AG09309 (cell line): ENCODE measurements around the gene PLB1.

Experiments used
- DNase-seq: peaks from one replicate; pipeline ENCODE4 v3.0.0-alpha.2; 2010; ENCODE audit warnings: low read depth
- H3K4me3 ChIP-seq: 2 replicates; pipeline ENCODE4 v1.5.1; 2011; ENCODE audit warnings: mild to moderate bottlenecking, low read depth, low read length, moderate library complexity; ENCODE audit not compliant: control insufficient read depth
- TF ChIP-seq, protein P1 (sequence below): IDR thresholded peaks from 2 replicates; pipeline ENCODE4 v1.5.1; 2011; ENCODE audit warnings: mild to moderate bottlenecking, low read depth, low read length, inconsistent platforms; ENCODE audit not compliant: insufficient read depth, control insufficient read depth; ENCODE audit errors: missing control alignments

Gene PLB1

DNA sequence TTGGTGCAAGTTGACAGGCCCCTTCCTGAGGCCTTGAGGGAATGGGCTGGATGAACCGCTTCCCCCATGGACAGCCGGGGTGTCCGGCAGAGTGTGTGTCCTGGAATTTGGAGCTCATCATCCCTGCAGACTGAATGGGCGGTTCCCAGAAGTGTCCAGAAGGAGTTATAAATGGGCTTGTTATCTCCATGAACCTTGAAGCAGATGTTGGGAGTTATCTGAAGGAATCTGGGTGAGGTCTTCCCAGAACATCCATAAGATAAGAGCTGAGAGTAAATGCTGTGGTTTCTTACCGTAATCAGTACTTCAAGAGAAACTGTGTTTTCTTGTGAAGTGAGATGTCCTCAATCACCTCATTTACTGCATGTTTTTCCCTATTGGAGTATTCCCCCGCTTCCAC, 21.1 kb downstream of the PLB1 start:
- no peak overlapping the region for H3K4me3 ChIP-seq
- TF ChIP-seq, protein P1, sequence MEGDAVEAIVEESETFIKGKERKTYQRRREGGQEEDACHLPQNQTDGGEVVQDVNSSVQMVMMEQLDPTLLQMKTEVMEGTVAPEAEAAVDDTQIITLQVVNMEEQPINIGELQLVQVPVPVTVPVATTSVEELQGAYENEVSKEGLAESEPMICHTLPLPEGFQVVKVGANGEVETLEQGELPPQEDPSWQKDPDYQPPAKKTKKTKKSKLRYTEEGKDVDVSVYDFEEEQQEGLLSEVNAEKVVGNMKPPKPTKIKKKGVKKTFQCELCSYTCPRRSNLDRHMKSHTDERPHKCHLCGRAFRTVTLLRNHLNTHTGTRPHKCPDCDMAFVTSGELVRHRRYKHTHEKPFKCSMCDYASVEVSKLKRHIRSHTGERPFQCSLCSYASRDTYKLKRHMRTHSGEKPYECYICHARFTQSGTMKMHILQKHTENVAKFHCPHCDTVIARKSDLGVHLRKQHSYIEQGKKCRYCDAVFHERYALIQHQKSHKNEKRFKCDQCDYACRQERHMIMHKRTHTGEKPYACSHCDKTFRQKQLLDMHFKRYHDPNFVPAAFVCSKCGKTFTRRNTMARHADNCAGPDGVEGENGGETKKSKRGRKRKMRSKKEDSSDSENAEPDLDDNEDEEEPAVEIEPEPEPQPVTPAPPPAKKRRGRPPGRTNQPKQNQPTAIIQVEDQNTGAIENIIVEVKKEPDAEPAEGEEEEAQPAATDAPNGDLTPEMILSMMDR: no peak

DNA sequence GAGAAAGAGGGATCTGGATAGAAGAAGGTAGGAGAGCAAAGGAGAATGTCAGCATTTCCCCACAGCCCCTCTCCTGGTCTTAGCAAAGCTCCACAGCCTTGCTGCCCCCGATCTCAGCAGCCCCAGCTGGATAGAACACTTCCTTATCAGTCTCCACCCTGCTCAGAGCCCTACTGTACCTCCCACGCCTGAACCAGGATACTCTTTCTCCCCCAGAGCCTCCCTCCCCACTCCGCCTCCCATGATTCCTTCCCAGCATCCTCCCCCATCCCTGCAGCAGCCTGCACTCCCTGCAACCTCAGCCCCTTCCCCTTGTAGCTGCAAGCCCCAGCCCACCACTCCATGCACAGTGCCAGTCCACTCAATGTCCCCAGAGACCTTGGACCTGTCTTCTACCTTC, 25.8 kb downstream of the PLB1 start:
- no peak for DNase-seq
- TF ChIP-seq, protein P1: no peak
- no peak overlapping the region for H3K4me3 ChIP-seq

More for the DNA sequence above, 21.1 kb downstream of the PLB1 start:
- no peak for DNase-seq

DNA sequence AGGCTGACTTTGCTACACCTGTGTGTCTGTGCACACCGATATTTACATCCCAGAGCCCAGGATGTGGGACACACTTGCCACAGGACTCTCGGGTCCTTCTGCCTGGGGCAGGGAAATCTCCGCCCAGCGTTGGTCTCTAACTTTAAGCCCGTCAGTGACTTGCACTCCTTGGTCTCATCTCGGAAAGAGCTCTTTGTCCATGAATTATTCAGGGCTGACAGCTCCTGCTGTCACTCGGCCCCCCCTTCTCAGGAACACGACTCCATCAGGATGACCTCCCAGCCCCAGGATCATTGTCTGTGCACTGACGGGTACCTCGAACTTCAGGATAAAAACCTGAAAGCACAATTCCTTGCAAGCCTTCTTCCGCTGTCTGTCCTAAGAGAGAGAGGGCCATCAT, 26.6 kb downstream of the PLB1 start:
- no peak for DNase-seq
- no peak overlapping the region for H3K4me3 ChIP-seq
- TF ChIP-seq, protein P1: no peak

DNA sequence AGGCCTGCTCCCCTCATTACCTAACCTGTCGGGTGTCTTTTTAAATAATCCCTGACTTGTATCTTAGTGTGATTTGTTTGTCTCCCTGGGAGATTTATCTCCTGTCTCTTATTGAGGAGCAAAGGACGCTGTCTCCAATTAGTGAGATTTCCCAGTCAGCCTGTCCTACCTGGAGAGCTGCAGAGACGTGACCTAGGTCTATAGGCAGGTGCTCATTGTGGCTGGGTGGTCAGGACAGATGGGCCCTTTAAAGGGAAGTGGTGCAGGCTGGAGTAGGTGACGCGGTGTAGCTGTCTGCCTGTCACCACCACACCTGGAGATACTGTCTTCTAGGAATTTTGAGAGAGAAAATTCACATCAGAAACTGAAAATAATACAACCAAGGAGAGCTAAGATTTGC, 28.0 kb downstream of the PLB1 start:
- TF ChIP-seq, protein P1: no peak
- DNase-seq: no peak
- no peak overlapping the region for H3K4me3 ChIP-seq

DNA sequence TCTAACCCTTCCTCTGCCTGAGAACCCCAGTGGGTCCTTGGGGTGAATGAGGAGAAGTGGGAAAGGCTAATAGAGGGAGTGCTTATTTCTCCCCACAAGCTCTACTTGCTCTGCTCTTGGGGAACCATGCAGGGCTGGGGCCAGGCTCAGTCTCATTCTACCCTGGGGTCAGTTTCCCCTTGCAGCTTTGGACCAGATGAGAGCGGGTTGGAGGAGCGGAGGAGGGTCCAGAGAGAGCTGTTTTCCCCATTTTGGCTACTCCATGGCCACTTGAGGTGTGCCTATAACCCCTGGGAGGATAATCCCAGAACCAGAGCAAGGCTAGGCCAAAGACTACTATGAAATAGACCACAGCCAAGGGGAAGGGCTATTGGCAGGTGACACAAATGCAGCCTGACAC, 29.6 kb downstream of the PLB1 start:
- TF ChIP-seq, protein P1: no peak
- DNase-seq: no peak
- H3K4me3 ChIP-seq: no peak overlapping the region

DNA sequence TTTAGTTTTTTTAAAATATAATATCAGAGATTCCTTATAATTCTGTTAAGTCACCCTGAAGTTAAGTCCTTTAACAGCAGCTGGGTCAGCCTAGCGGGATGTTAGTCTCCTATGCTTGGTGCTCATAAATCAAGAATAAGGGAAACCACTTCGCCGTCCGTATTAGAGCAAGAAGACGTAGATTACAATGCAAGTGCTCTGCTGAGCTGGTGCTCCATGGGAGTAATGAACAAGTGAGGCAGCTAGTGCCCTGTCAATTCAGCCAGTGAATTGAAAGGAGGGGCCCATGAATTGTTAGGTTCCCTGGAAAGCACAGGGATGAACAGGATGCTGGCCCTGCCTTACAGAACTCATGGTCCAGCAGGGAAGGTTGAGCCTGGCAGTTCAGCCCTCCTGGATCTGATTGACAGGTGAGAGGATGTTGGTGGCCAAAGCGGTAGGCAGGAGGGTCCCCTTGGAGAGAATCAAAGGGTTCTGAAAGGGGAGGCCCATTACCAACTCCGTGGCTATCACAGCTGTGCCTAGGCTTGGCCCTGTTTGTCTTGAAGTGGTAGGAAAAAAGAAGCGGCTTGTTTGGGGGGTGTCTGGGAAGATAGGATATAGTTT, 30.8 kb downstream of the PLB1 start:
- TF ChIP-seq, protein P1: no peak
- no peak for DNase-seq
- no peak overlapping the region for H3K4me3 ChIP-seq

DNA sequence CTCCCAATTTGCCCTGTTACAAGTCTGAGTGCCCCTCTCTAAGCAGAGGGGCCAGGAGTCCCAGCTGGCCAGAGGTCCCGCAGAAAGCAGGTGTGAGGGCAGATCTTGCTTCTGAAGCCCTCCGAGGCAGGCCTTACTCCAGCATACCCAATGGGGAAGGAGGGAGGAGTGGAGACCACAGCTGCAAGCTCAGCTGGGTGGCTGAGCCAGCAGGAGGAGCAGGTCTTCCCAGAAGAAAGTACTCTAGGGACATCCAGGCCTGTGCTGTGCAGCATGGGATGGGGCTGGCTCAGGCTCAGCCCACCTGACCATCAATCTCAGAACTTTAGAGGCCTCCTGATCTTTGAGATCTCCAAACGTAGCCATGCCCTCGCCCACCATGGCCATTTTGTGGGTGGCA, 31.3 kb downstream of the PLB1 start:
- TF ChIP-seq, protein P1: no peak
- no peak overlapping the region for H3K4me3 ChIP-seq
- DNase-seq: no peak
